SK-N-SH treated with all-trans-retinoic acid at 6 μM for 48 hours (cell line): ENCODE data around the gene SH2D2A.

Experiments used
- ATAC-seq: fragments of 200-7000 bp; cut with Tn5 transposase; 3 replicates; pipeline ENCODE4 v1.9.1; 2020; ENCODE audit warnings: mild to moderate bottlenecking, moderate library complexity
- ARNTL ChIP-seq: fragments of 450-650 bp; formaldehyde crosslinking; IDR thresholded peaks from 2 replicates; pipeline ENCODE4 v1.5.0; 2020; ENCODE audit warnings: low read depth, mild to moderate bottlenecking, moderate library complexity, borderline replicate concordance
- BACH2 ChIP-seq: fragments of 250-450 bp; sonication (Bioruptor Pico); IDR thresholded peaks from 2 replicates; pipeline ENCODE4 v1.9.0; 2021; ENCODE audit warnings: mild to moderate bottlenecking, borderline replicate concordance
- CSDC2 ChIP-seq: fragments of 250-450 bp; sonication (Bioruptor Pico); IDR thresholded peaks from 2 replicates; pipeline ENCODE4 v1.5.0; 2020; ENCODE audit warnings: mild to moderate bottlenecking, moderate library complexity
- ISL1 ChIP-seq: fragments of 250-450 bp; sonication (Bioruptor Pico); IDR thresholded peaks from 2 replicates; pipeline ENCODE4 v2.1.2; 2022; ENCODE audit warnings: mild to moderate bottlenecking, moderate library complexity
- OSR1 ChIP-seq: fragments of 250-450 bp; sonication (Bioruptor Pico); IDR thresholded peaks from 2 replicates; pipeline ENCODE4 v1.8.0; 2022; ENCODE audit warnings: moderate library complexity, mild to moderate bottlenecking, inconsistent platforms
- PPARA ChIP-seq: fragments of 250-450 bp; sonication (Bioruptor Pico); IDR thresholded peaks from 2 replicates; pipeline ENCODE4 v1.5.0; 2020; ENCODE audit warnings: mild to moderate bottlenecking, borderline replicate concordance
- RARB ChIP-seq: fragments of 250-450 bp; sonication (Bioruptor Pico); IDR thresholded peaks from 2 replicates; pipeline ENCODE4 v1.8.0; 2021; ENCODE audit warnings: mild to moderate bottlenecking, moderate library complexity
- SNAI2 ChIP-seq: fragments of 250-450 bp; sonication (Bioruptor Pico); IDR thresholded peaks from 2 replicates; pipeline ENCODE4 v1.5.0; 2020; ENCODE audit warnings: mild to moderate bottlenecking, moderate library complexity
- TCF4 ChIP-seq: fragments of 250-450 bp; sonication (Bioruptor Pico); IDR thresholded peaks from 2 replicates; pipeline ENCODE4 v1.8.0; 2021; ENCODE audit warnings: mild to moderate bottlenecking, moderate library complexity, borderline replicate concordance
- TSHZ2 ChIP-seq: fragments of 250-450 bp; sonication (Bioruptor Pico); IDR thresholded peaks from 2 replicates; pipeline ENCODE4 v1.5.0; 2020; ENCODE audit warnings: mild to moderate bottlenecking, moderate library complexity
- ZC3H10 ChIP-seq: fragments of 250-450 bp; sonication (Bioruptor Pico); IDR thresholded peaks from 2 replicates; pipeline ENCODE4 v1.5.1; 2021; ENCODE audit warnings: mild to moderate bottlenecking, moderate library complexity
- ZFP3 ChIP-seq: fragments of 250-450 bp; sonication (Bioruptor Pico); IDR thresholded peaks from 2 replicates; pipeline ENCODE4 v1.5.0; 2020; ENCODE audit warnings: mild to moderate bottlenecking, moderate library complexity
- ZFP30 ChIP-seq: fragments of 450-650 bp; formaldehyde crosslinking; IDR thresholded peaks from 2 replicates; pipeline ENCODE4 v1.5.0; 2022; ENCODE audit warnings: mild to moderate bottlenecking, moderate library complexity
- ZNF565 ChIP-seq: fragments of 450-650 bp; formaldehyde crosslinking; conservative IDR thresholded peaks from 2 replicates; pipeline ENCODE4 v1.5.0; 2020; ENCODE audit warnings: low read depth, mild to moderate bottlenecking, moderate library complexity
- ZNF70 ChIP-seq: fragments of 450-650 bp; formaldehyde crosslinking; IDR thresholded peaks from 2 replicates; pipeline ENCODE4 v1.5.0; 2020; ENCODE audit warnings: mild to moderate bottlenecking, moderate library complexity
- TF ChIP-seq, protein P1 (sequence below): fragments of 250-450 bp; sonication (Bioruptor Pico); IDR thresholded peaks from 2 replicates; pipeline ENCODE4 v1.5.1; 2020; ENCODE audit warnings: low read depth, mild to moderate bottlenecking, moderate library complexity
- TF ChIP-seq, protein P2 (sequence below): fragments of 250-450 bp; sonication (Bioruptor Pico); IDR thresholded peaks from 2 replicates; pipeline ENCODE4 v1.5.1; 2021; ENCODE audit warnings: mild to moderate bottlenecking, moderate library complexity
- TF ChIP-seq, protein P3 (sequence below): fragments of 250-450 bp; sonication (Bioruptor Pico); IDR thresholded peaks from 2 replicates; pipeline ENCODE4 v1.8.0; 2021; ENCODE audit warnings: low read depth, mild to moderate bottlenecking, moderate library complexity, borderline replicate concordance
- TF ChIP-seq, protein P4 (sequence below): fragments of 250-450 bp; sonication (Bioruptor Pico); IDR thresholded peaks from 2 replicates; pipeline ENCODE4 v1.8.0; 2020; ENCODE audit warnings: mild to moderate bottlenecking, moderate library complexity, borderline replicate concordance

The SH2D2A gene

GRCh38 chr1:156795787-156796186 is 20.9 kb downstream of the SH2D2A start:
- no peak for TF ChIP-seq PPARA
- TF ChIP-seq, protein P1, sequence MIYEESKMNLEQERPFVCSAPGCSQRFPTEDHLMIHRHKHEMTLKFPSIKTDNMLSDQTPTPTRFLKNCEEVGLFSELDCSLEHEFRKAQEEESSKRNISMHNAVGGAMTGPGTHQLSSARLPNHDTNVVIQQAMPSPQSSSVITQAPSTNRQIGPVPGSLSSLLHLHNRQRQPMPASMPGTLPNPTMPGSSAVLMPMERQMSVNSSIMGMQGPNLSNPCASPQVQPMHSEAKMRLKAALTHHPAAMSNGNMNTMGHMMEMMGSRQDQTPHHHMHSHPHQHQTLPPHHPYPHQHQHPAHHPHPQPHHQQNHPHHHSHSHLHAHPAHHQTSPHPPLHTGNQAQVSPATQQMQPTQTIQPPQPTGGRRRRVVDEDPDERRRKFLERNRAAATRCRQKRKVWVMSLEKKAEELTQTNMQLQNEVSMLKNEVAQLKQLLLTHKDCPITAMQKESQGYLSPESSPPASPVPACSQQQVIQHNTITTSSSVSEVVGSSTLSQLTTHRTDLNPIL = no peak
- no peak for TF ChIP-seq RARB (CRISPR knock-in tag)
- no peak for TF ChIP-seq OSR1 (CRISPR knock-in tag)
- no peak for TF ChIP-seq ZC3H10
- no peak for TF ChIP-seq TCF4 (CRISPR knock-in tag)
- TF ChIP-seq ZFP30 (CRISPR knock-in tag) = no peak
- TF ChIP-seq ISL1 (CRISPR knock-in tag) = no peak
- TF ChIP-seq TSHZ2 (CRISPR knock-in tag) = no peak
- no peak for TF ChIP-seq SNAI2 (CRISPR knock-in tag)
- TF ChIP-seq ZNF565 = no peak
- no peak for TF ChIP-seq ARNTL
- no peak for TF ChIP-seq ZFP3 (CRISPR knock-in tag)
- TF ChIP-seq, protein P2, sequence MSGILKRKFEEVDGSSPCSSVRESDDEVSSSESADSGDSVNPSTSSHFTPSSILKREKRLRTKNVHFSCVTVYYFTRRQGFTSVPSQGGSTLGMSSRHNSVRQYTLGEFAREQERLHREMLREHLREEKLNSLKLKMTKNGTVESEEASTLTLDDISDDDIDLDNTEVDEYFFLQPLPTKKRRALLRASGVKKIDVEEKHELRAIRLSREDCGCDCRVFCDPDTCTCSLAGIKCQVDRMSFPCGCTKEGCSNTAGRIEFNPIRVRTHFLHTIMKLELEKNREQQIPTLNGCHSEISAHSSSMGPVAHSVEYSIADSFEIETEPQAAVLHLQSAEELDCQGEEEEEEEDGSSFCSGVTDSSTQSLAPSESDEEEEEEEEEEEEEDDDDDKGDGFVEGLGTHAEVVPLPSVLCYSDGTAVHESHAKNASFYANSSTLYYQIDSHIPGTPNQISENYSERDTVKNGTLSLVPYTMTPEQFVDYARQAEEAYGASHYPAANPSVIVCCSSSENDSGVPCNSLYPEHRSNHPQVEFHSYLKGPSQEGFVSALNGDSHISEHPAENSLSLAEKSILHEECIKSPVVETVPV (CRISPR knock-in tag) = no peak
- no peak for TF ChIP-seq CSDC2
- ATAC-seq = no peak

DNA sequence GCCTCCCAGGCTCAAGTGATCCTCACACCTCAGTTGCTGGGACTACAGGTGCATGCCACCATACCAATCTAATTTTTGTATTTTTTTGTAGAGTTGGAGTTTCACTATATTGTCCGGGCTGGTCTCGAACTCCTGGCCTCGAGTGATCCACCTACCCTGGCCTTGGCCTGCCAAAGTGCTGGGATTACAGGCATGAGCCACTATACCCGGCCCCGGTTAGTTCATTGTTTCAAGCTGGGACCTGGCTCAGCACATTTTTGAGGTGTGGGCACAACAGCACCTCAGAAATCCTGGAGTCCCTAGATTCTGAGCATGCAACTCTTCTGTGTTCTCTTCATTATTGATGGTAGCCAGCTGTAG is 21.3 kb downstream of the SH2D2A start:
- no peak for ATAC-seq
- TF ChIP-seq ZFP30 (CRISPR knock-in tag) (no peak), ARNTL (no peak), ISL1 (CRISPR knock-in tag) (no peak), ZNF70 (no peak), TSHZ2 (CRISPR knock-in tag) (no peak), ZC3H10 (no peak), BACH2 (CRISPR knock-in tag) (no peak)
- TF ChIP-seq, protein P1 = no peak
- TF ChIP-seq, protein P3, sequence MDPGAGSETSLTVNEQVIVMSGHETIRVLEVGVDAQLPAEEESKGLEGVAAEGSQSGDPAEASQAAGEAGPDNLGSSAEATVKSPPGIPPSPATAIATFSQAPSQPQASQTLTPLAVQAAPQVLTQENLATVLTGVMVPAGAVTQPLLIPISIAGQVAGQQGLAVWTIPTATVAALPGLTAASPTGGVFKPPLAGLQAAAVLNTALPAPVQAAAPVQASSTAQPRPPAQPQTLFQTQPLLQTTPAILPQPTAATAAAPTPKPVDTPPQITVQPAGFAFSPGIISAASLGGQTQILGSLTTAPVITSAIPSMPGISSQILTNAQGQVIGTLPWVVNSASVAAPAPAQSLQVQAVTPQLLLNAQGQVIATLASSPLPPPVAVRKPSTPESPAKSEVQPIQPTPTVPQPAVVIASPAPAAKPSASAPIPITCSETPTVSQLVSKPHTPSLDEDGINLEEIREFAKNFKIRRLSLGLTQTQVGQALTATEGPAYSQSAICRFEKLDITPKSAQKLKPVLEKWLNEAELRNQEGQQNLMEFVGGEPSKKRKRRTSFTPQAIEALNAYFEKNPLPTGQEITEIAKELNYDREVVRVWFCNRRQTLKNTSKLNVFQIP (CRISPR knock-in tag) = no peak

DNA sequence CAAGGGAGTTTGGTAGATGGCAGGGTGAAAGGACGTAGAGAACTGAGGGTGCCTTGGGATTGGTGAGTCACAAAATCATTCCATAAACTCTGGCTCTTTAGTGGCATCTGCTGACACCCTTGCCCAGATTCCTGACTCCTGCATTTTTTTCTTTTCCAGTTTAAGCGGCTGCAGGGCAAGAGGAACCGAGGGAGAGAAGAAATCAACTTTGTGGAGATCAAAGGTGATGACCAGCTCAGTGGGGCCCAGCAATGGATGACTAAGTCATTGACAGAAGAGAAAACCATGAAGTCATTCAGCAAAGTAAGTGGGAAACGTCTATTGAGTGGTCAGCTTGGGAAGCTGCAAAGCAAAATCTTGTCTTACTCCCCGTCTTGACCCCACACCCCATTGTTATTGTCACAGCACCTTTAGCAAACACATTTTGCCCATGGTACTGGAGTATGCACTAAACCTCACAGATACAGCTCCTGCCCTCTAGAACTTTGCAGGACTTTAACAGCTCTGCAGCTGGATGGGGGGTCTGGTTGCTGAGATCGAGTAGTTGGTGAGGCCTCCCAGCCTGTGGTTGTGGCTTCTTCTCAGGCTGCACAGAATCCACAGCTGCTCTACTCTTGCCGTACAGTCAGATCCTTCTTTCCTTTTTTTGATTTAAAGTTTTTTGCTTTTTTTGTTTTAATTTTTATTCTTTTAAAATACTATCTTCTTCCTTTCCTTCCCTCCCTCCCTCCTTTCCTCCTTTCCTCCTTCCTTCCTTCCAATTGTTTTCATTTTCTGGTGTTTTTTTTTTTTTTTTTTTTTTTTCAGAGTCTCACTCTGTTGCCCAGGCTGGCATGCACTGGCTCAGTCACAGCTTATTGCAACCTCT is 21.9 kb downstream of the SH2D2A start:
- no peak for TF ChIP-seq RARB (CRISPR knock-in tag)
- TF ChIP-seq ZNF70 = no peak
- TF ChIP-seq SNAI2 (CRISPR knock-in tag) = no peak
- TF ChIP-seq, protein P4, sequence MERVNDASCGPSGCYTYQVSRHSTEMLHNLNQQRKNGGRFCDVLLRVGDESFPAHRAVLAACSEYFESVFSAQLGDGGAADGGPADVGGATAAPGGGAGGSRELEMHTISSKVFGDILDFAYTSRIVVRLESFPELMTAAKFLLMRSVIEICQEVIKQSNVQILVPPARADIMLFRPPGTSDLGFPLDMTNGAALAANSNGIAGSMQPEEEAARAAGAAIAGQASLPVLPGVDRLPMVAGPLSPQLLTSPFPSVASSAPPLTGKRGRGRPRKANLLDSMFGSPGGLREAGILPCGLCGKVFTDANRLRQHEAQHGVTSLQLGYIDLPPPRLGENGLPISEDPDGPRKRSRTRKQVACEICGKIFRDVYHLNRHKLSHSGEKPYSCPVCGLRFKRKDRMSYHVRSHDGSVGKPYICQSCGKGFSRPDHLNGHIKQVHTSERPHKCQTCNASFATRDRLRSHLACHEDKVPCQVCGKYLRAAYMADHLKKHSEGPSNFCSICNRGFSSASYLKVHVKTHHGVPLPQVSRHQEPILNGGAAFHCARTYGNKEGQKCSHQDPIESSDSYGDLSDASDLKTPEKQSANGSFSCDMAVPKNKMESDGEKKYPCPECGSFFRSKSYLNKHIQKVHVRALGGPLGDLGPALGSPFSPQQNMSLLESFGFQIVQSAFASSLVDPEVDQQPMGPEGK (CRISPR knock-in tag) = no peak
- no peak for TF ChIP-seq ZC3H10
- no peak for TF ChIP-seq ISL1 (CRISPR knock-in tag)
- TF ChIP-seq, all 23 proteins: peak for 0
- no peak for ATAC-seq
